HUDEP-2 (cell line): ENCODE measurements around the gene SLC43A2.

ENCODE experiments used
- DNase-seq, 76 experiments: peaks; one replicate each; lab custom pipeline; 2025; ENCODE audit not compliant: unreplicated experiment in 76 of 76; lab: John Stamatoyannopoulos, UW

The SLC43A2 gene

GRCh38 chr17:1625581-1625980, 3.1 kb downstream of the SLC43A2 start:
- DNase-seq: peak in 4 of 76 experiments; percentile 12 to 38 (median 25)

GRCh38 chr17:1625053-1625452, 3.6 kb downstream of the SLC43A2 start:
- no peak for DNase-seq

GRCh38 chr17:1624650-1625049, 4.0 kb downstream of the SLC43A2 start:
- no peak for DNase-seq

- DNase-seq: no peak
Measured at GRCh38 chr17:1623057-1623630, 5.5 kb downstream of the SLC43A2 start.

- no peak for DNase-seq
Measured at GRCh38 chr17:1621273-1621954, 7.2 kb downstream of the SLC43A2 start.

- no peak for DNase-seq
Measured at GRCh38 chr17:1620486-1620885, 8.1 kb downstream of the SLC43A2 start.

- DNase-seq: no peak
Measured at GRCh38 chr17:1617620-1618174, 10.9 kb downstream of the SLC43A2 start.

GRCh38 chr17:1616101-1616500, 12.5 kb downstream of the SLC43A2 start:
- no peak for DNase-seq

- no peak for DNase-seq
Measured at GRCh38 chr17:1612400-1612799, 16.2 kb downstream of the SLC43A2 start.

GRCh38 chr17:1611715-1612114, 16.9 kb downstream of the SLC43A2 start:
- DNase-seq: no peak

- DNase-seq: no peak
Measured at GRCh38 chr17:1608676-1609075, 20.0 kb downstream of the SLC43A2 start.

GRCh38 chr17:1607971-1608320, 20.7 kb downstream of the SLC43A2 start:
- DNase-seq: no peak

- DNase-seq: no peak
Measured at GRCh38 chr17:1606352-1606985, 22.2 kb downstream of the SLC43A2 start.

- no peak for DNase-seq
Measured at GRCh38 chr17:1605681-1606351, 22.8 kb downstream of the SLC43A2 start.

- no peak for DNase-seq
Measured at GRCh38 chr17:1604831-1605528, 23.7 kb downstream of the SLC43A2 start.

GRCh38 chr17:1601571-1601970, 27.1 kb downstream of the SLC43A2 start:
- DNase-seq: no peak

- DNase-seq: no peak
Measured at GRCh38 chr17:1598399-1599095, 30.1 kb downstream of the SLC43A2 start.

GRCh38 chr17:1597861-1598342, 30.7 kb downstream of the SLC43A2 start:
- DNase-seq: no peak

- no peak for DNase-seq
Measured at GRCh38 chr17:1593630-1593931, 35.1 kb downstream of the SLC43A2 start.
